BE2C (cell line): ENCODE results near the gene NHSL1.

Source experiments
- DNase-seq: peaks from one replicate; pipeline ENCODE4 v3.0.0-alpha.2; 2020
- H3K27me3 ChIP-seq: fragments of 250-450 bp; sonication (Bioruptor Pico); 2 replicates; pipeline ENCODE4 v1.5.1; 2020; ENCODE audit warnings: mild to moderate bottlenecking
- H3K36me3 ChIP-seq: fragments of 250-450 bp; sonication (Bioruptor Pico); 2 replicates; pipeline ENCODE4 v1.5.1; 2020; ENCODE audit warnings: mild to moderate bottlenecking
- H3K4me1 ChIP-seq: fragments of 250-450 bp; sonication (Bioruptor Pico); 2 replicates; pipeline ENCODE4 v1.5.1; 2020
- H3K4me3 ChIP-seq: 2 replicates; pipeline ENCODE4 v1.5.1; 2011; ENCODE audit warnings: low read depth, low read length
- H3K9me3 ChIP-seq: fragments of 250-450 bp; sonication (Bioruptor Pico); 2 replicates; pipeline ENCODE4 v1.5.1; 2020
- CTCF ChIP-seq: IDR thresholded peaks from 2 replicates; pipeline ENCODE4 v1.5.1; 2012; ENCODE audit warnings: mild to moderate bottlenecking, low read depth, low read length

NHSL1 gene

DNA sequence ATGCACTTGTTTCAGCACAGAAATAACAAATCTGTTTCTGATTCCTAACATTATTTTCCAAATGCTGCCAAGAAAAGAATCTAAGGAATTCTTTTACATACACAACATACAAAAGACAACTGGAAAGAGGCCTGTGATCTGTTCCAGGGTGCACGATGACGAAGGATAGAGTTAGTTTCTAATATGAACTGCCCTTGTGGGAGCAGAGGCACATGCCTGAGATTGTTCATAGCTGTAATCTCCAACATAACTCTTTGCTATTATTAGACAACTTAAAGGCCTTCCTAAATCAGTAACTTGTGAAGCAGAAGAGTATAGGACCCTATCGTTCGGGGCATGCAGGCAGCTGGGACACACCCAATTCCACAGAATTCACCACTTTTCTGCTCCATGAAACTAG is 41.2 kb upstream of the NHSL1 start:
- Histone ChIP-seq H3K36me3 (no peaks in the 10 kb centered on the region), H3K4me1 (no peaks in the 10 kb centered on the region), H3K27me3 (0 out of 2 replicates have a peak, but pooled peaks cover 3% of the 10 kb centered on the region), H3K4me3 (no peak overlapping the region), H3K9me3 (no peaks in the 10 kb centered on the region)
- DNase-seq = no peak
- TF ChIP-seq CTCF = no peak

GRCh38 chr6:138539876-138540275 is 40.6 kb upstream of the NHSL1 start:
- H3K9me3 ChIP-seq = no peaks in the 10 kb centered on the region
- no peak overlapping the region for H3K4me3 ChIP-seq
- DNase-seq = no peak
- H3K36me3 ChIP-seq = no peaks in the 10 kb centered on the region
- no peak for TF ChIP-seq CTCF
- H3K4me1 ChIP-seq = no peaks in the 10 kb centered on the region
- 0 out of 2 replicates have a peak, but pooled peaks cover 3% of the 10 kb centered on the region for H3K27me3 ChIP-seq

GRCh38 chr6:138538390-138539031 is 39.2 kb upstream of the NHSL1 start:
- Histone ChIP-seq H3K4me1 (no peaks in the 10 kb centered on the region), H3K9me3 (no peaks in the 10 kb centered on the region; the same call in 1 of the 2 replicates), H3K4me3 (no peak overlapping the region), H3K36me3 (no peaks in the 10 kb centered on the region), H3K27me3 (0 out of 2 replicates have a peak, but pooled peaks cover 3% of the 10 kb centered on the region)
- TF ChIP-seq CTCF = no peak
- no peak for DNase-seq

DNA sequence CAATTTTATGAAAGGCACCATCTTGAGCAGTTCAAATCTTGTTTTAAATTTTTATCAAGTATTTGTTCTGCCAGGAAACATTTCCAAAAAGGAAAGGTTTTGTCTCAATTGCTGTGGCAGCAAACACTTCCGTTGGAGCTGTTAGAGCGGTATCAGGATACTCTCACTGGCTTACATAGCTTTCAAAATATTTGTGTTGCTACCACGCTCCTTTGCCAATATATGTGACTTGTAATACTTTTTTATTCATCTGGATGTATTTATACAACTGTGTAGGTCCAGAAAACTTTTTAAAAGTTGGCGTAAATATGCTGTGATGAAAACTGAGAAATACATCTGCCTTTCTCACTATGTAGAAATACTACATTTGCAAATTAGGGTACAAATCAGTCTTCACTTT is 37.8 kb upstream of the NHSL1 start:
- Histone ChIP-seq H3K36me3 (no peaks in the 10 kb centered on the region), H3K9me3 (no peaks in the 10 kb centered on the region; the same call in 1 of the 2 replicates), H3K27me3 (0 out of 2 replicates have a peak, but pooled peaks cover 3% of the 10 kb centered on the region), H3K4me3 (no peak overlapping the region), H3K4me1 (no peaks in the 10 kb centered on the region)
- TF ChIP-seq CTCF = no peak
- no peak for DNase-seq

GRCh38 chr6:138535728-138536455 is 36.6 kb upstream of the NHSL1 start:
- H3K27me3 ChIP-seq = 0 out of 2 replicates have a peak, but pooled peaks cover 3% of the 10 kb centered on the region
- H3K4me3 ChIP-seq = no peak overlapping the region
- DNase-seq = no peak
- TF ChIP-seq CTCF = no peak
- H3K36me3 ChIP-seq = no peaks in the 10 kb centered on the region
- no peaks in the 10 kb centered on the region for H3K4me1 ChIP-seq
- H3K9me3 ChIP-seq = no peaks in the 10 kb centered on the region; the same call in 1 of the 2 replicates

DNA sequence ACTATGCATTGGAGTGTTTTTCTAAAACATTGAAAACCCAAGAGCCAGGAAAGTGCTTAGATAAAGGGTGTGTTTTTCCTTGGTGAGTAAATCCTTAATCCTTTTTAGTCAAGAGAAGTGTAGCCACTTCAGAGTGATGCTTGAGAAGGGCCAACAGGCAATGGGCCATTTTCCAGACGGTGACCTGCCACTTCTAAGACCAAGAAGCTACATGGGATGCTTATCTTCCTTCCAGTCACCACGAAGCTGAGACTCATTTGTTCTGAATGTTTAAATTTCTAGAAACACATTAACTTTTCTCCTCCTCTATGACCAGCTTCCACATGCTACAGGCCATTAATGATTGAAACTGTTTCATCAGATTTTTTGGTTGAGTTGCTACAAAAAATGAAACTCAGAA is 34.4 kb upstream of the NHSL1 start:
- no peaks in the 10 kb centered on the region for H3K4me1 ChIP-seq
- no peaks in the 10 kb centered on the region; the same call in 1 of the 2 replicates for H3K9me3 ChIP-seq
- DNase-seq = no peak
- no peaks in the 10 kb centered on the region for H3K36me3 ChIP-seq
- no peak for TF ChIP-seq CTCF
- no peak overlapping the region for H3K4me3 ChIP-seq
- no peaks in the 10 kb centered on the region for H3K27me3 ChIP-seq
